Activated CD4-positive, alpha-beta T cell treated with anti-CD3 and anti-CD28 coated beads, Interleukin-2, amount 50 U/mL, for 16 hours (primary cell): ENCODE measurements around the gene MRPS17.

Source experiments
- DNase-seq: peaks from one replicate; pipeline ENCODE4 v3.0.0-alpha.2; 2020

The MRPS17 gene

GRCh38 chr7:55973747-55974250 is 22.1 kb downstream of the MRPS17 start:
- no peak for DNase-seq

- no peak for DNase-seq
These were observed 24.4 kb downstream of the MRPS17 start for GRCh38 chr7:55975988-55976633.

- no peak for DNase-seq
These were observed 26.2 kb downstream of the MRPS17 start for GRCh38 chr7:55977831-55978230.

- DNase-seq: no peak
These were observed 28.6 kb downstream of the MRPS17 start for GRCh38 chr7:55980266-55980665.

GRCh38 chr7:55983537-55983936 is 31.9 kb downstream of the MRPS17 start:
- DNase-seq: no peak

- no peak for DNase-seq
These were observed 40.7 kb downstream of the MRPS17 start for GRCh38 chr7:55992346-55992745.

- no peak for DNase-seq
These were observed 45.3 kb downstream of the MRPS17 start for GRCh38 chr7:55996856-55997500.

GRCh38 chr7:56003749-56004148 is 52.1 kb downstream of the MRPS17 start:
- no peak for DNase-seq
